Measurements from ENCODE around the gene ADAMTS14. TPM values are rescaled to one million over a fixed set of nuclear protein-coding genes. Genes with fewer than 3 reads are reported as not detected.

Gene ADAMTS14
- total RNA-seq, 2 experiments from 2014 or later = not detected

DNA sequence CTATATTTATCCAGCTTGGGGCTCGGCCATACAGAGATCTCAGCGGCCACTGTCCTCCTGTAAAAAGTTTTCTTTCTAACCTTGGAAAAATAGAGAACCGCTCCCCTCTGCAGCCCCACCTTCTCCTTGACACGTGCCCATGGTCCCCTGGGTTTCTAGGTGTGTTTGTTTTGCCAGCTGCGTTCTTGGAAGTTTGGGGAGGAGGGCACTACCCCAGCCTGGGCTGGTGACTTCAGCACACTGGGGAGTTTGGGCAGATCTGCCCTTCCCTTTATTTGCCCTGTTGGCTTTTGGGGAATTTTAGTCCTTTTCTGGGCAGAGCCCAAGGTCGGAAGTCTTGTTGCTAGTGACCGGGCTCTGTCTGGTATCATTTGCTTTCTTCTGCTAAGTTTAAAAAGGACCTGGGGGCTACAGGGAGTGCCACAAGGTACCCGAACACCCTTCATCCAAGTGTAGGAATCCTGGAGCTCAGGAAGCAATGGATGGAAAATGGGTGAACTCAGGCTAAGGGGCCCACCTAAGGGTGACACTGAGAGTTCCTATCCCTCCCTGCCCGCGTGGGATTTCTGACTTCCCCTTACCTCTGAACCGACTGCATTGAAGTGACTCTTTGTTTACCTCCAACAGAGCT, 1.7 kb downstream of the ADAMTS14 start:
- no peak for DNase-seq
- H3K27ac Mint-ChIP-seq = no peak overlapping the region
- peaks cover 6% of the 10 kb centered on the region for H3K4me1 Mint-ChIP-seq
- peaks cover 48% of the 10 kb centered on the region for H3K27me3 Mint-ChIP-seq
- ChIA-PET CTCF (interaction anchor here (0.7 to 1.2 kb wide), 4 partner anchors 29 to 115 kb away, joined by 3 read pairs; no protein-coding TSS in a partner anchor), POLR2A (no interaction called here)
- H3K9me3 Mint-ChIP-seq = no peaks in the 10 kb centered on the region
- no peaks in the 10 kb centered on the region for H3K36me3 Mint-ChIP-seq (ENCODE audit: low read depth)
- no peak overlapping the region for H3K4me3 Mint-ChIP-seq

DNA sequence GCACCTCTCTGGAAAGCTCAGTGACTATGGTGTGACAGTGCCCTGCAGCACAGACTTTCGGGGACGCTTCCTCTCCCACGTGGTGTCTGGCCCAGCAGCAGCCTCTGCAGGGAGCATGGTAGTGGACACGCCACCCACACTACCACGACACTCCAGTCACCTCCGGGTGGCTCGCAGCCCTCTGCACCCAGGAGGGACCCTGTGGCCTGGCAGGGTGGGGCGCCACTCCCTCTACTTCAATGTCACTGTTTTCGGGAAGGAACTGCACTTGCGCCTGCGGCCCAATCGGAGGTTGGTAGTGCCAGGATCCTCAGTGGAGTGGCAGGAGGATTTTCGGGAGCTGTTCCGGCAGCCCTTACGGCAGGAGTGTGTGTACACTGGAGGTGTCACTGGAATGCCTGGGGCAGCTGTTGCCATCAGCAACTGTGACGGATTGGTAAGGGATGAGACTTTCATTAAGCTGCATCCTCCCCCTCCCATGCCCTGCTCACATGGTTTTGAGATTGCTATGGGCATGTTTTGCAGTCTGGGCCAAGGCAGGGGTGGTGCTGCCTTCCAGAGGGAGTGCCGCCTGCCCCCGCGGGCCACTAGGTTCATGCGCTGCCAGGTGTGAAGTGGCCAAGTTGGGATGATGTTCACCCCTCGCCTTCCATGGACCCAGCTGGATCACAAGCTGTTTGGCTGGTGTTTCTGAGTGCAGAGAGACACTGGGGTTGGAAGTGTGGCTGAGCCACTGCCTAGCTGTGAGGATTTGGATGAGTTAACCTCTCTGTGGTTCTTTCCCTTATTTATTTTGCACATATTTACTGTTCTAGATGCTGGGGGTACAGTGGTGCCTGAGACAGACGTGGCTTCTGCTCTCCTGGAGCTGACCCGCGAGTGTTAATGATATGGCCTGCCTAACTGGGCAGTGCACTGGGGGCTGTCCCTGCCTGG, 2.5 kb downstream of the ADAMTS14 start:
- no peaks in the 10 kb centered on the region for H3K9me3 Mint-ChIP-seq
- POLR2A ChIA-PET = no interaction called here

DNA sequence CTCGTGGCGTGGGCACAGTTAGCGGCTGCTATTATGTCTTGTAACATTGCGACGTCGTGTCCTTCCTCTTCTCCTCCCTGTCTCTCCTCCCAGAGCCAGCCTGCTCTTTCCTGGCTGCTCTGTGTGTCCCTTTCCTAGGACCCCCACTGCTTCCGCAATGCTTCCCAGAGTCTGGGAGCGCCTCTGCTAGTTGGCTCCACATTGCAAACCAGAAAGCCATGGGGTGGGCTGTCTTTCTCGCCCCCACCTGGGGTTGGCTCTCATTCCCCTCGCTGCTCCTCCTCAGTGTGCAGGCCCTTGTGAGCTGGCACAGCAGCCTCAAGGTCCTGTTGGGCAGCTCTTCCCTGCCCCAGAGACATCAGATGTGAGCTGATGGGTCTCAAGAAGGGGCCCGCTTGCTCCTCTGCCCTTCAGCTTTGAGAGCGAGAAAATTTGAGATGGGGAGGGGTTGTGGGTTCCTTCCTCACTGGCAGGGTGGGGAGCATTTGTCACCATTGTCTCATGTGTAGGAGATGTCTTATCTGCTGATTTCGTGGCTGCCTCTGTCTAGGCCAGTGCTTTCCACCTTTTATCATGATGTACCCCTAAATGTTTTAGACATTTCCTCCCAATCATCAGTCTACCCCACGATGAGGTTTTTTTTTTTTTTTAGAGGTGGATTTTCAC, 3.3 kb downstream of the ADAMTS14 start:
- H3K9me3 Mint-ChIP-seq = no peaks in the 10 kb centered on the region
- ChIA-PET POLR2A (no interaction called here), CTCF (interaction anchor here (0.5 kb wide), 1 partner anchor 324 kb away, joined by 3 read pairs; no protein-coding TSS in a partner anchor)
- H3K36me3 Mint-ChIP-seq (ENCODE audit: low read depth) = no peaks in the 10 kb centered on the region
- H3K4me3 Mint-ChIP-seq = no peak overlapping the region
- DNase-seq = no peak
- H3K27ac Mint-ChIP-seq = no peak overlapping the region
- H3K4me1 Mint-ChIP-seq = peaks cover 6% of the 10 kb centered on the region
- peaks cover 38% of the 10 kb centered on the region for H3K27me3 Mint-ChIP-seq

More for the DNA sequence above, 2.5 kb downstream of the ADAMTS14 start:
- DNase-seq = no peak
- CTCF ChIA-PET = interaction anchor here (0.5 to 0.9 kb wide), 3 partner anchors 99 to 325 kb away, joined by 3 read pairs; no protein-coding TSS in a partner anchor
- no peaks in the 10 kb centered on the region for H3K36me3 Mint-ChIP-seq (ENCODE audit: low read depth)
- H3K4me3 Mint-ChIP-seq = no peak overlapping the region
- peaks cover 6% of the 10 kb centered on the region for H3K4me1 Mint-ChIP-seq
- peaks cover 43% of the 10 kb centered on the region for H3K27me3 Mint-ChIP-seq
- no peak overlapping the region for H3K27ac Mint-ChIP-seq

DNA sequence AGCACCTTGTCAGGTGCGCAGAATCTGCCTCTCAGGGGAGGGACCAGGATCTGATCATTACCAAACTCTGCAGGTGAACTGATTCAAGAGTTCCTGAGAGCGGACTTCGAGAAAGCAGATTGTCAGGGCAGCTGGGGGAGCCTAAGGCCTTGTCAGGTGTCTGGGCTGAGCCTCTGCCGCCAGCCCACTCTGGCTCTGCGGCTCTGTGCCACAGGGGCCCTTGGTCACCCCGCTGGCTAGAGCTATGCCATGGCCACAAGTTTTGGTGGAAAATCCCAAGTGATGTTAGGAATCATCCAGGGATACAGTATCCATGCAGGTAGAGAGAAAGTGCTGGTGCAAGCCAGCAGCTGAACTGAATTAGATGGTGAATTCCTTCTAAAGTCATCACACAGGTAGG, 4.2 kb downstream of the ADAMTS14 start:
- ChIA-PET POLR2A (no interaction called here), CTCF (no interaction called here)
- peaks cover 30% of the 10 kb centered on the region for H3K27me3 Mint-ChIP-seq
- no peak overlapping the region for H3K4me3 Mint-ChIP-seq
- no peak for DNase-seq
- no peaks in the 10 kb centered on the region for H3K9me3 Mint-ChIP-seq
- no peaks in the 10 kb centered on the region for H3K36me3 Mint-ChIP-seq (ENCODE audit: low read depth)
- H3K27ac Mint-ChIP-seq = no peak overlapping the region
- peaks cover 6% of the 10 kb centered on the region for H3K4me1 Mint-ChIP-seq

DNA sequence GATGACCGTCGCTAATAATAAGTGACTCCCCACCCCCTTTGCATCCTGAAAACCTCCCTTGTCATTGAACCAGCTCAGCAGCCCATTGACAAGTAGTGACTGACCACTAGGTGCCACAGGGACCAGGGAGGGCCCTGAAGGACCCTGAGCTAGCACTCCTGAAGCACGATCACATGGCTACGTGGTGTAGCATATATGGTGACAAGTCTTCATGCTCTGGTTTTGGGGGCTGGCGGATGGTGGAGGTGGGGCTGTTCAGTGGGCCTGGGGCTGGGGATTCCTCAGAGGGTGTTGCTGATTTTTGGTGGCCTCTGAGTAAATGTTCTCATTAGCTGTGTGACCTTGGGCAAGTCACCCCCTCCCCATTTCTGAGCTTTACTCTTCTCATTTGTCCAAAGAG, 4.7 kb downstream of the ADAMTS14 start:
- DNase-seq = no peak
- Mint-ChIP-seq H3K36me3 (ENCODE audit: low read depth) (no peaks in the 10 kb centered on the region), H3K27me3 (peaks cover 25% of the 10 kb centered on the region), H3K4me1 (peaks cover 3% of the 10 kb centered on the region), H3K9me3 (no peaks in the 10 kb centered on the region), H3K27ac (no peak overlapping the region), H3K4me3 (no peak overlapping the region)
- POLR2A ChIA-PET = interaction anchor here (0.7 kb wide), 1 partner anchor 127 kb away, joined by 3 read pairs; no protein-coding TSS in a partner anchor
- CTCF ChIA-PET = interaction anchor here (0.6 kb wide), 1 partner anchor 13 kb away, joined by 3 read pairs; no protein-coding TSS in a partner anchor

DNA sequence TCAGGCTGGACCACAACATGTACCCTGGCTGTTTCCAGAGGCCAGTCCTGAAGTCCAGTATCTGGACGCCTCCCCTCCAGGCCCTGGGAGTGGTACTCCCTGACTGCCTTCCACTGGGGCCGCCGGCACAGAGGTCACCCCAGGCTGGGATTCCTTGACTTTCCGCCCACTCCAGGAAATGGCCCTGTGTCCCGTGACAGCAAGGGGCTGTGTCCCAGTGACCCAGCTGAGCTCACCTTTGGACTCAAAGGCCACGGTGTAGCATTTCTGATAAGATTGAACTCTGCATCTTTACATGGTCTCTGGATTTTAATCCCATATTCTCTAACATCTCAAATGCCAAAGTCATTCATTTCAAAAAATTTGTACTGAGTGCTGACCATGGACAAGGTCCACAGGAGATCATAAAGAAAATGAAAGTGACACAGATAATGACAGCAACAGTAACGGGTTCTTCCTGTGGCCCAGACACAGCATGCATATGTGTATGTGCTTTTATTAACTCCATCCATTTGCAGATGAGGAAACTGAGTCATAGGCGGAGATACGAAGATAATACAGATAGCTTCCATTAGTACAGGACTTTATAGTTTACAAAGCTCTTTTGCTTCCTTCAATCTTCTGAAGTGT, 5.4 kb downstream of the ADAMTS14 start:
- Mint-ChIP-seq H3K9me3 (no peaks in the 10 kb centered on the region), H3K4me3 (no peak overlapping the region), H3K27me3 (peaks cover 25% of the 10 kb centered on the region), H3K4me1 (peaks cover 3% of the 10 kb centered on the region), H3K36me3 (ENCODE audit: low read depth) (no peaks in the 10 kb centered on the region), H3K27ac (no peak overlapping the region)
- ChIA-PET CTCF (interaction anchor here (0.6 kb wide), 1 partner anchor 14 kb away, joined by 3 read pairs; no protein-coding TSS in a partner anchor), POLR2A (interaction anchor here (0.7 kb wide), 1 partner anchor 126 kb away, joined by 3 read pairs; no protein-coding TSS in a partner anchor)
- no peak for DNase-seq

DNA sequence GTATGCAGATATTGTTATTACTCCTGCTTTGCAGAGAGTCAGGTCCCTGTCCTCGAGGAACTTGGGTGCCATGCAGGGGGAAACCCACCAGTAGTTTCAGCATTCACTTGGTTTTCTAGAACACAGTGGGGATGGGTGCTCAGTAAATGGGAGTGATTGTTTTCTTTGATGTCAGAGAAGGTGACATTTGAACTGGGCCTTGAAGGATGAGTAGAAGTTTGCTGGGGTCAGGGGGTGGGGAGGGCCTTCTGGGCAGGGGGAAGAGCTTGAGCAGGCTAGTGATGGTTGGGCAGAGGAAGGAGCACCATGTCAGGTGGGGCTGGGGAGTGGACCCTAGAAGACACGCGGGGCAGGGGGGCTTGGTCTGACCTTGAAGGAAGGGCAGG, 5.9 kb downstream of the ADAMTS14 start:
- no peak overlapping the region for H3K27ac Mint-ChIP-seq
- no peaks in the 10 kb centered on the region for H3K36me3 Mint-ChIP-seq (ENCODE audit: low read depth)
- no peak for DNase-seq
- H3K9me3 Mint-ChIP-seq = no peaks in the 10 kb centered on the region
- no peaks in the 10 kb centered on the region for H3K4me1 Mint-ChIP-seq
- CTCF ChIA-PET = no interaction called here
- peaks cover 21% of the 10 kb centered on the region for H3K27me3 Mint-ChIP-seq
- H3K4me3 Mint-ChIP-seq = no peak overlapping the region
- POLR2A ChIA-PET = no interaction called here

DNA sequence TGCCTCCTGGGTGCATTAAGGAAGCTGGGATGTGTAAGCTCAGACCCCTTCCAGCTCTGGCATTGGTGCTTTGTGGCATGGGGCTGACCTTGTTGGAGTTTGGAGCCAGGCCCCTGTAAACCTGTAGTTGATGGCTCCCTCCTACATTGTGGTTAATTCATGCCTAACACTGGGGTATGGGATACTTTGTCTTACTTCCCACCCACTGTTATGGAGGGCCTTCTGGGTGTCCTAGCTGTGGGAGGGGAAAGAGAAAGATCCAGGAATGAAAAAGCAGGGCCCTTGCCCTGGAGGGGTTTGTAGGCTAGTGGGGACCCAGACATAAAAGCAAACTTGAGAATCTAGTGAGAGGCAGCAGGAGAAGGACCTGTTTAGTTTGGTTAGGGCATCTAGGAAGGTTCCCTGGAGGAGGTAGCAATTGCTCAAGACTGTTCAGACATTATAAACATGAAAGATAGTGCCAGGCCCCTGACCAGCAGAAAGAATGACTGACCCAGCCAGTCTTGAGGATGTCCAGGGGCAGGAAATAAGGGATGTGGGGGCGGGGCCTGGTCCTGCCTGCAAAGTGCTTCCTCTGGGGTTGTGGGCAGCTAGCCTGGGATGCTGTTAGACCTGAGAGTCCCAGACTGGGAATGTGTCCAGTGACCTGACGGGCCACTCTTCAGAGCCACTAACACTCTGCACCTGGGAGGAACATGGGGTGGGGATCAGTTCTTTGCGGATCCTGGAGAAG, 6.6 kb downstream of the ADAMTS14 start:
- Mint-ChIP-seq H3K27ac (no peak overlapping the region), H3K4me3 (no peak overlapping the region), H3K27me3 (peaks cover 14% of the 10 kb centered on the region), H3K4me1 (no peaks in the 10 kb centered on the region), H3K9me3 (no peaks in the 10 kb centered on the region), H3K36me3 (ENCODE audit: low read depth) (no peaks in the 10 kb centered on the region)
- POLR2A ChIA-PET = no interaction called here
- DNase-seq = no peak
- CTCF ChIA-PET = no interaction called here

DNA sequence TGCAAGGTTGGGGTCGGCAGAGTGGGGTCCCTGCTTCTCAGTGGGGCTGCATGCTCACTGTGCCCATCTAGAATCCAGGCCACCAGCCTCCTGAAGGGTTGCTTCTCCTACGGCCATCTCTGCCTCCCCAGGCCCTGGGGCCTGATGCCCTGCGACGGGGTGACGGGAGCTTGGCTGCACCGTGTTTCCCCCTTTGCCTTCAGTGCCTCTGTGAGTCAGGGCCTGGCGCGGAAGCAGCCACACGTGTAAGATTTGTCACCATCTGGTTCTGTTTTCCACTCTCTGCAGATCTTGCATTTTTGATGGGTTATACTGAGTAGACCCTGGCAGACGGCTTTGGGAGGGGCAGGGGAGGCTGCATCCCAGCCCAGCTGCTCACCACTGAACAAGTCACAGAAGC, 7.2 kb downstream of the ADAMTS14 start:
- no peak for DNase-seq
- ChIA-PET POLR2A (no interaction called here), CTCF (no interaction called here)
- H3K9me3 Mint-ChIP-seq = no peaks in the 10 kb centered on the region
- peaks cover 9% of the 10 kb centered on the region for H3K27me3 Mint-ChIP-seq
- H3K36me3 Mint-ChIP-seq (ENCODE audit: low read depth) = no peaks in the 10 kb centered on the region
- no peaks in the 10 kb centered on the region for H3K4me1 Mint-ChIP-seq
- no peak overlapping the region for H3K27ac Mint-ChIP-seq
- H3K4me3 Mint-ChIP-seq = no peak overlapping the region

DNA sequence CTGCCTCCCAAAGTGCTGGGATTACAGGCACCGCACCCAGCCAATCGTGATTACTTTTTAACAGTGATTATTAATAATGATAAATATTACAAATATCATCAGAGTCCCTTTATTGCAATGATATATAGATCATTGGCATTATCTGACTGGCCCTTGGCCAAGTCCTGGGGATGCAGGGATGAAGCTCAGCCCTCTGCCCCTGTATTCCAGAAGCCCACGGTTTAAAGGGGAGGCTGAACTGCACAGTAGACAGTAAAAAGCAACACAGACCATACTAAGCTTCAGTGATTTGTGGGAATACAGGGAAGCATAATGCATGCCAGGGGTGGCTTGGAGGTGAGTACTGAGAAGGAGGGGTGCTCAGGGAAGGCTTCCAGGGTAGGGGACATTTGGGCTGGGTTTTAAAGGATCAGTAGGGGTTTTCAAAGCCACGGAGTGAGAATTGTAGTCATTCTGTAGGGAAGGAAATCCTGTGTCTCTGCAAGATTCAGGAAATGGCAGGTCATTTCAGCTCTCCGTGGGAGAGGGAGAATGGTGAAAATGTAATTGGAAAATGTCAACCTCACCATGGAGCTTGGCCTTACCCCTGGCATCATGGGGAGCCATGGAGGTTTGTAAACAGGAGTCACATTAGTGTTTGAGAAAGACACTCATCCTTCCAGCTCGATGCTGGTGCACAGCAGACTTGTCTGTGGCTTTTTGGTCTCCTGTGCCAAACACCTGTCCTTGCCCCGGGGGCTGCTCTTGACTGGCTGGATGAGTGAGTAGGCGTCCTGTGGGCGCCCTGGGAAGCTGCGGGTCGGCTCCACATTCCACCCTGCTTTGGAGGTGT, 8.8 kb downstream of the ADAMTS14 start:
- no peak overlapping the region for H3K4me3 Mint-ChIP-seq
- POLR2A ChIA-PET = no interaction called here

DNA sequence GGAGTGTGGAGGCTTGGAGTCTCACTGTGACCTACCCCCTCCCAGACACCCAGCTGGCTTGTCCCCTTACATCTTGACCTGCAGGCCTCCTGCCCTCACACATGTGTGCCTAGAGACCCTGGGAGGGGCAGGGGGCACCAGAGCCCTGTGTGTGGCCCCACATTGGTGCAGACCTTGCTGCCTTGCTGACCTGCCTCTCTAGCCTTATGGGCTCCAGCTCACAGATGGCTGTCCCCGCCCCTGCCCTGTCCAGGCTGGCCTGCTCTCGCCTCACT, 9.4 kb downstream of the ADAMTS14 start:
- Mint-ChIP-seq H3K27ac (no peak overlapping the region), H3K27me3 (no peaks in the 10 kb centered on the region), H3K4me3 (no peak overlapping the region), H3K4me1 (no peaks in the 10 kb centered on the region), H3K36me3 (ENCODE audit: low read depth) (no peaks in the 10 kb centered on the region), H3K9me3 (no peaks in the 10 kb centered on the region)
- ChIA-PET POLR2A (no interaction called here), CTCF (no interaction called here)
- no peak for DNase-seq

More for the DNA sequence above, 8.8 kb downstream of the ADAMTS14 start:
- no peaks in the 10 kb centered on the region for H3K9me3 Mint-ChIP-seq
- DNase-seq = no peak
- H3K27me3 Mint-ChIP-seq = no peaks in the 10 kb centered on the region
- CTCF ChIA-PET = no interaction called here
- no peak overlapping the region for H3K27ac Mint-ChIP-seq
- H3K4me1 Mint-ChIP-seq = no peaks in the 10 kb centered on the region
- no peaks in the 10 kb centered on the region for H3K36me3 Mint-ChIP-seq (ENCODE audit: low read depth)
